Astrocyte (in vitro differentiated cells and primary cell): Measurements from ENCODE around the gene NAP1L4. TPM values are rescaled to one million over a fixed set of nuclear protein-coding genes. Genes with fewer than 3 reads are reported as not detected.

Experiments
- DNase-seq: peaks from one replicate; pipeline ENCODE4 v3.0.0-alpha.2; 2010; ENCODE audit warnings: low read depth
- FAIRE-seq: peaks from 2 replicates; lab custom pipeline; 2011; peaks lifted over from hg19 to GRCh38; lab: Jason Lieb, UNC
- H2AFZ ChIP-seq: 2 replicates; pipeline ENCODE4 v1.6.0; 2012; ENCODE audit warnings: low read depth, low read length, inconsistent platforms
- H3K27ac ChIP-seq: 2 replicates; pipeline ENCODE4 v1.5.1; 2011; ENCODE audit warnings: low read depth, low read length, inconsistent platforms
- H3K27me3 ChIP-seq: 2 replicates; pipeline ENCODE4 v1.6.0; 2011; ENCODE audit warnings: low read length, inconsistent platforms; ENCODE audit not compliant: insufficient read depth
- H3K36me3 ChIP-seq: 2 replicates; pipeline ENCODE4 v1.5.1; 2011; ENCODE audit warnings: low read length, inconsistent platforms; ENCODE audit not compliant: insufficient read depth
- H3K4me1 ChIP-seq: 2 replicates; pipeline ENCODE4 v1.5.1; 2011; ENCODE audit warnings: low read length, inconsistent platforms; ENCODE audit not compliant: insufficient read depth
- H3K4me2 ChIP-seq: 2 replicates; pipeline ENCODE4 v1.6.0; 2012; ENCODE audit warnings: low read length, inconsistent platforms
- H3K4me3 ChIP-seq: 2 replicates; pipeline ENCODE4 v1.5.1; 2011; ENCODE audit warnings: low read depth, mild to moderate bottlenecking, low read length, inconsistent platforms; ENCODE audit not compliant: insufficient read depth
- H3K79me2 ChIP-seq: 2 replicates; pipeline ENCODE4 v1.6.0; 2012; ENCODE audit warnings: mild to moderate bottlenecking, low read length, inconsistent platforms; ENCODE audit not compliant: insufficient read depth
- H3K9ac ChIP-seq: 2 replicates; pipeline ENCODE4 v1.6.0; 2012; ENCODE audit warnings: mild to moderate bottlenecking, low read length, inconsistent platforms
- H3K9me3 ChIP-seq: 2 replicates; pipeline ENCODE4 v1.5.1; 2012; ENCODE audit warnings: low read depth, mild to moderate bottlenecking, low read length, inconsistent platforms; ENCODE audit not compliant: insufficient read depth
- H4K20me1 ChIP-seq: 2 replicates; pipeline ENCODE4 v1.6.0; 2012; ENCODE audit warnings: low read length, inconsistent platforms; ENCODE audit not compliant: insufficient read depth
- H3K27ac Mint-ChIP-seq: one replicate; pipeline ENCODE4 v1.8.0; 2021; ENCODE audit warnings: mild to moderate bottlenecking, mixed read lengths; ENCODE audit not compliant: unreplicated experiment
- H3K27me3 Mint-ChIP-seq: one replicate; pipeline ENCODE4 v1.8.0; 2021; ENCODE audit warnings: low read depth, mixed read lengths; ENCODE audit not compliant: unreplicated experiment
- H3K36me3 Mint-ChIP-seq: one replicate; pipeline ENCODE4 v1.8.0; 2021; ENCODE audit warnings: low read depth, mixed read lengths; ENCODE audit not compliant: unreplicated experiment
- H3K4me1 Mint-ChIP-seq: one replicate; pipeline ENCODE4 v1.8.0; 2021; ENCODE audit warnings: low read depth, mixed read lengths; ENCODE audit not compliant: unreplicated experiment
- H3K4me3 Mint-ChIP-seq: one replicate; pipeline ENCODE4 v1.8.0; 2021; ENCODE audit warnings: mild to moderate bottlenecking, moderate library complexity, mixed read lengths; ENCODE audit not compliant: unreplicated experiment
- H3K9me3 Mint-ChIP-seq: one replicate; pipeline ENCODE4 v1.8.0; 2021; ENCODE audit warnings: mild to moderate bottlenecking, mixed read lengths; ENCODE audit not compliant: unreplicated experiment
- CTCF ChIP-seq: IDR thresholded peaks from 2 replicates; pipeline ENCODE4 v1.5.1; 2011; ENCODE audit warnings: low read depth, mild to moderate bottlenecking, inconsistent platforms, low read length, moderate library complexity; ENCODE audit not compliant: insufficient read depth
- EZH2 ChIP-seq: IDR thresholded peaks from 2 replicates; pipeline ENCODE4 v1.6.1; 2012; ENCODE audit warnings: mild to moderate bottlenecking, low read length, inconsistent platforms; ENCODE audit not compliant: insufficient read depth
- total RNA-seq: library from RNA; stranded (reverse); gene quantifications from 2 replicates; pipeline ENCODE4 v1.2.1, GENCODE V29; 2021

NAP1L4 gene
- total RNA-seq, 1 donor from 2014 or later = 153 TPM

- peaks cover 10% of the 10 kb centered on the region for H3K4me1 ChIP-seq
- Mint-ChIP-seq H3K9me3 (no peaks in the 10 kb centered on the region), H3K27ac (no peak overlapping the region), H3K4me3 (no peak overlapping the region), H3K4me1 (peaks cover 22% of the 10 kb centered on the region), H3K27me3 (no peaks in the 10 kb centered on the region), H3K36me3 (peaks cover 33% of the 10 kb centered on the region)
- H4K20me1 ChIP-seq = peaks cover 30% of the 10 kb centered on the region
- H3K36me3 ChIP-seq = peaks cover 22% of the 10 kb centered on the region
- H2AFZ ChIP-seq = no peak overlapping the region
- H3K27me3 ChIP-seq = no peaks in the 10 kb centered on the region
- H3K27ac ChIP-seq = no peak overlapping the region
- TF ChIP-seq EZH2 (no peak), CTCF (no peak)
- H3K9ac ChIP-seq = no peak overlapping the region
- FAIRE-seq (no peak), DNase-seq (no peak)
- no peak overlapping the region for H3K4me3 ChIP-seq
- no peaks in the 10 kb centered on the region for H3K79me2 ChIP-seq
- no peak overlapping the region for H3K4me2 ChIP-seq
- H3K9me3 ChIP-seq = no peaks in the 10 kb centered on the region
Measured at GRCh38 chr11:3020011-3020410, 27.9 kb upstream of the NAP1L4 start.

GRCh38 chr11:3018596-3018995 is 26.5 kb upstream of the NAP1L4 start:
- Histone ChIP-seq H3K79me2 (no peaks in the 10 kb centered on the region), H4K20me1 (peaks cover 39% of the 10 kb centered on the region), H3K9me3 (no peaks in the 10 kb centered on the region), H3K4me2 (no peak overlapping the region), H2AFZ (no peak overlapping the region), H3K27me3 (no peaks in the 10 kb centered on the region), H3K27ac (no peak overlapping the region), H3K4me1 (peaks cover 10% of the 10 kb centered on the region), H3K36me3 (peaks cover 29% of the 10 kb centered on the region), H3K4me3 (no peak overlapping the region), H3K9ac (no peak overlapping the region)
- Mint-ChIP-seq H3K27ac (no peak overlapping the region), H3K4me3 (no peak overlapping the region), H3K36me3 (peaks cover 38% of the 10 kb centered on the region), H3K27me3 (no peaks in the 10 kb centered on the region), H3K9me3 (no peaks in the 10 kb centered on the region), H3K4me1 (peaks cover 20% of the 10 kb centered on the region)
- FAIRE-seq (no peak), DNase-seq (no peak)
- TF ChIP-seq CTCF (no peak), EZH2 (no peak)

GRCh38 chr11:3016861-3017260 is 24.7 kb upstream of the NAP1L4 start:
- Mint-ChIP-seq H3K4me3 (no peak overlapping the region), H3K4me1 (peaks cover 4% of the 10 kb centered on the region), H3K36me3 (peaks cover 25% of the 10 kb centered on the region), H3K9me3 (no peaks in the 10 kb centered on the region), H3K27ac (no peak overlapping the region), H3K27me3 (no peaks in the 10 kb centered on the region)
- Histone ChIP-seq H3K4me1 (peaks cover 3% of the 10 kb centered on the region), H3K79me2 (no peaks in the 10 kb centered on the region), H3K9me3 (no peaks in the 10 kb centered on the region), H3K4me2 (no peak overlapping the region), H3K36me3 (peaks cover 33% of the 10 kb centered on the region), H3K9ac (no peak overlapping the region), H3K4me3 (no peak overlapping the region), H2AFZ (no peak overlapping the region), H3K27me3 (no peaks in the 10 kb centered on the region), H3K27ac (no peak overlapping the region), H4K20me1 (peaks cover 39% of the 10 kb centered on the region)
- TF ChIP-seq EZH2 (no peak), CTCF (no peak)
- DNase-seq (no peak), FAIRE-seq (no peak)
